HUES6 (cell line): ENCODE data around the gene NPM3.

Experiments used
- H3K27ac ChIP-seq: 2 replicates; pipeline ENCODE4 v1.7.0; 2013; ENCODE audit warnings: low read depth, mild to moderate bottlenecking, low read length, inconsistent platforms
- H3K27me3 ChIP-seq: 2 replicates; pipeline ENCODE4 v1.6.1; 2013; ENCODE audit warnings: low read length; ENCODE audit not compliant: control insufficient read depth, insufficient read depth
- H3K36me3 ChIP-seq: 2 replicates; pipeline ENCODE4 v1.6.1; 2013; ENCODE audit warnings: low read length; ENCODE audit not compliant: control insufficient read depth, insufficient read depth
- H3K4me1 ChIP-seq: 2 replicates; pipeline ENCODE4 v1.6.1; 2013; ENCODE audit warnings: low read length; ENCODE audit not compliant: control insufficient read depth, insufficient read depth
- H3K4me3 ChIP-seq: 2 replicates; pipeline ENCODE4 v1.5.1; 2013; ENCODE audit warnings: low read depth, low read length
- H3K9ac ChIP-seq: one replicate; pipeline ENCODE4 v1.6.1; 2013; ENCODE audit warnings: mild to moderate bottlenecking, low read length
- H3K9me3 ChIP-seq: 2 replicates; pipeline ENCODE4 v1.6.1; 2013; ENCODE audit warnings: low read depth, low read length; ENCODE audit not compliant: control insufficient read depth, insufficient read depth

The NPM3 gene

GRCh38 chr10:101779544-101780186 is 3.6 kb downstream of the NPM3 start:
- H3K9me3 ChIP-seq: no peaks in the 10 kb centered on the region
- peak overlapping the region; percentile 80 for H3K9ac ChIP-seq
- H3K27ac ChIP-seq: peak overlapping the region; percentile 88
- peaks cover 41% of the 10 kb centered on the region for H3K27me3 ChIP-seq
- H3K4me1 ChIP-seq: peaks cover 56% of the 10 kb centered on the region
- H3K36me3 ChIP-seq: peaks cover 10% of the 10 kb centered on the region
- H3K4me3 ChIP-seq: peak overlapping the region; percentile 58

- Histone ChIP-seq H3K27me3 (peaks cover 48% of the 10 kb centered on the region), H3K9ac (peak overlapping the region; percentile 80), H3K27ac (peak overlapping the region; percentile 88), H3K4me1 (peaks cover 61% of the 10 kb centered on the region), H3K36me3 (0 out of 2 replicates have a peak, but pooled peaks cover 4% of the 10 kb centered on the region), H3K4me3 (peak overlapping the region; percentile 58), H3K9me3 (no peaks in the 10 kb centered on the region)
These were observed 4.3 kb downstream of the NPM3 start for GRCh38 chr10:101778781-101779543.

- Histone ChIP-seq H3K4me3 (peak overlapping the region; percentile 58), H3K4me1 (peaks cover 65% of the 10 kb centered on the region), H3K27ac (peak overlapping the region; percentile 88; the same call in 1 of the 2 replicates), H3K9me3 (no peaks in the 10 kb centered on the region), H3K9ac (peak overlapping the region; percentile 80), H3K27me3 (peaks cover 55% of the 10 kb centered on the region), H3K36me3 (0 out of 2 replicates have a peak, but pooled peaks cover 4% of the 10 kb centered on the region)
These were observed 5.0 kb downstream of the NPM3 start for GRCh38 chr10:101778151-101778780.

GRCh38 chr10:101777619-101778145 is 5.6 kb downstream of the NPM3 start:
- peaks cover 61% of the 10 kb centered on the region for H3K27me3 ChIP-seq

GRCh38 chr10:101776161-101776817 is 7.0 kb downstream of the NPM3 start:
- peak overlapping the region; percentile 50 for H3K4me3 ChIP-seq
- no peak overlapping the region for H3K27ac ChIP-seq
- peak overlapping the region; percentile 42 for H3K9ac ChIP-seq
- H3K36me3 ChIP-seq: peaks cover 2% of the 10 kb centered on the region; the same call in 1 of the 2 replicates
- peaks cover 62% of the 10 kb centered on the region for H3K4me1 ChIP-seq
- H3K27me3 ChIP-seq: peaks cover 75% of the 10 kb centered on the region
- H3K9me3 ChIP-seq: no peaks in the 10 kb centered on the region

More at GRCh38 chr10:101777619-101778145, 5.6 kb downstream of the NPM3 start:
- Histone ChIP-seq H3K9ac (no peak overlapping the region), H3K9me3 (no peaks in the 10 kb centered on the region), H3K4me3 (peak overlapping the region; percentile 58; the same call in 1 of the 2 replicates), H3K27ac (no peak overlapping the region), H3K4me1 (peaks cover 70% of the 10 kb centered on the region), H3K36me3 (0 out of 2 replicates have a peak, but pooled peaks cover 4% of the 10 kb centered on the region)

- Histone ChIP-seq H3K9ac (peak within 1 kb of the TSS; percentile 80), H3K27ac (no peak within 1 kb of the TSS), H3K36me3 (peaks cover 5% of the 10 kb centered on the region; the same call in 1 of the 2 replicates), H3K4me3 (peak within 1 kb of the TSS; percentile 60), H3K27me3 (peaks cover 76% of the 10 kb centered on the region), H3K4me1 (peaks cover 54% of the 10 kb centered on the region), H3K9me3 (no peaks in the 10 kb centered on the region)
These were observed 7.7 kb downstream of the NPM3 start, which contains the start of gene FGF8 for GRCh38 chr10:101775273-101776160. Gene FGF8 (minus strand): TSS chr10:101776114. CDS start chr10:101775900, 214 bp downstream.

- peaks cover 76% of the 10 kb centered on the region for H3K27me3 ChIP-seq
These were observed 8.5 kb downstream of the NPM3 start for GRCh38 chr10:101774589-101775272.

GRCh38 chr10:101773923-101774588 is 9.2 kb downstream of the NPM3 start:
- peaks cover 14% of the 10 kb centered on the region; the same call in 1 of the 2 replicates for H3K36me3 ChIP-seq
- H3K9ac ChIP-seq: no peak overlapping the region
- H3K27ac ChIP-seq: no peak overlapping the region
- H3K27me3 ChIP-seq: peaks cover 73% of the 10 kb centered on the region
- H3K4me3 ChIP-seq: peak overlapping the region; percentile 60
- peaks cover 52% of the 10 kb centered on the region for H3K4me1 ChIP-seq
- H3K9me3 ChIP-seq: no peaks in the 10 kb centered on the region

More at GRCh38 chr10:101774589-101775272, 8.5 kb downstream of the NPM3 start:
- H3K9ac ChIP-seq: peak overlapping the region; percentile 80
- H3K9me3 ChIP-seq: no peaks in the 10 kb centered on the region
- H3K4me3 ChIP-seq: peak overlapping the region; percentile 60
- H3K36me3 ChIP-seq: peaks cover 10% of the 10 kb centered on the region; the same call in 1 of the 2 replicates
- peaks cover 51% of the 10 kb centered on the region for H3K4me1 ChIP-seq
- H3K27ac ChIP-seq: no peak overlapping the region
